SHP77 (cell line): ENCODE data around the gene NINJ1.

Experiments
- DNase-seq, 2 experiments: peaks; one replicate each; lab custom pipeline; 2025; lab: John Stamatoyannopoulos, UW

Gene NINJ1

GRCh38 chr9:93132287-93132927, 1.6 kb downstream of the NINJ1 start:
- DNase-seq = no peak

GRCh38 chr9:93131599-93132286, 2.3 kb downstream of the NINJ1 start:
- no peak for DNase-seq

GRCh38 chr9:93130861-93131481, 3.1 kb downstream of the NINJ1 start:
- DNase-seq = no peak

- DNase-seq = no peak
These were observed 4.2 kb downstream of the NINJ1 start for GRCh38 chr9:93129691-93130500.

GRCh38 chr9:93129286-93129685, 4.8 kb downstream of the NINJ1 start:
- no peak for DNase-seq

GRCh38 chr9:93128715-93129224, 5.3 kb downstream of the NINJ1 start:
- DNase-seq = no peak

- no peak for DNase-seq
These were observed 5.9 kb downstream of the NINJ1 start for GRCh38 chr9:93128011-93128714.

GRCh38 chr9:93127395-93127911, 6.6 kb downstream of the NINJ1 start:
- DNase-seq = no peak

GRCh38 chr9:93126825-93127368, 7.2 kb downstream of the NINJ1 start:
- DNase-seq = peak; percentile 75 to 91

GRCh38 chr9:93126151-93126781, 7.8 kb downstream of the NINJ1 start:
- no peak for DNase-seq

- DNase-seq = no peak
These were observed 8.6 kb downstream of the NINJ1 start for GRCh38 chr9:93125331-93125894.

- DNase-seq = no peak
These were observed 9.3 kb downstream of the NINJ1 start for GRCh38 chr9:93124793-93125192.

- no peak for DNase-seq
These were observed 10.3 kb downstream of the NINJ1 start for GRCh38 chr9:93123561-93124283.

GRCh38 chr9:93122721-93123221, 11.3 kb downstream of the NINJ1 start:
- DNase-seq = no peak

- no peak for DNase-seq
These were observed 12.5 kb downstream of the NINJ1 start for GRCh38 chr9:93121316-93122241.

- no peak for DNase-seq
These were observed 13.2 kb downstream of the NINJ1 start for GRCh38 chr9:93120846-93121315.

GRCh38 chr9:93119953-93120845, 13.9 kb downstream of the NINJ1 start:
- DNase-seq = peak; percentile 82 to 89
